HG02759 (cell line): Measurements from ENCODE around the gene NLGN3.
A peak's percentile ranks its signal among the peaks of the same experiment; 100 is the strongest.
"Not testable (repeated sequence)": the region's sequence is repeated elsewhere in the genome, so short reads cannot be mapped to it uniquely, and the experiment has no call there.

Source experiments
- ATAC-seq: cut with Tn5 transposase; IDR thresholded peaks from one replicate; pipeline ENCODE4 v1.9.1; 2021; ENCODE audit warnings: mild to moderate bottlenecking, moderate library complexity; ENCODE audit not compliant: unreplicated experiment

Gene NLGN3

GRCh38 chrX:71168134-71168533 lies 23.5 kb downstream of the NLGN3 start:
- no peak for ATAC-seq

GRCh38 chrX:71169586-71169985 lies 24.9 kb downstream of the NLGN3 start:
- no peak for ATAC-seq

- no peak for ATAC-seq
These were observed 26.0 kb downstream of the NLGN3 start for GRCh38 chrX:71170660-71171059.

DNA sequence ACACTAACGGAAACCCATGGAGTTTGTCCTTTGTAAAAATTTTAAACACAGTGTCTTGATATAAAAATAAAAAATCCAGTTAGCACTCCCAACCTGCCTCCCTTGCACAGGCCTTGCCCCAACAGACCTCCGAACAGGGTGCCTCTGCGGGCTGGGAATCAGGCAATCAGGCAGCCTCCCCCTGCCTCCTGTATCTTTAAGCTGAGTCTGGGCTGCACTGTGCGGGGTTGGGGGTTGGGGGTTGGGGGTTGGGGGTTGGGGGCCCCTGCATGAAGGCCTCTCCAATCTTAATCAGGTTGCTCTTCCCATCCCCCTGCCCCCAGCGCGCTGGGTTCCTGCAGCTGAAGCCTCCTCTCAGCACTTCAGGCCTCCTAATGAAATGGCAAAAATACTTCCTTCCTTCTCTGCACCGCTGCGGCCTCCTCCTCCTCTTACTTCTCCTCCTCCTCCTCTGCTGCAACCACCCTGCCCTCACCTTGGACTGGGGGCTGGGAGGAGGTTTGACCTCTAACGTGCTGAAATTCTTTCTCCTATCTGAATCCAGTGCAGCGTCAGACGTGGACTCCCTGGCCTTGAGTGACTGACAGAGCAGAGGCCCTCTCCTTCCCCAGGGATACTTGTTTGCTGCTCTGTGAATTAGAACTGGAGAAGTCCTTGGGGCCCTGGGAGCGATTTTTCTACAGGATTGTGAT lies 26.6 kb downstream of the NLGN3 start:
- no peak for ATAC-seq

DNA sequence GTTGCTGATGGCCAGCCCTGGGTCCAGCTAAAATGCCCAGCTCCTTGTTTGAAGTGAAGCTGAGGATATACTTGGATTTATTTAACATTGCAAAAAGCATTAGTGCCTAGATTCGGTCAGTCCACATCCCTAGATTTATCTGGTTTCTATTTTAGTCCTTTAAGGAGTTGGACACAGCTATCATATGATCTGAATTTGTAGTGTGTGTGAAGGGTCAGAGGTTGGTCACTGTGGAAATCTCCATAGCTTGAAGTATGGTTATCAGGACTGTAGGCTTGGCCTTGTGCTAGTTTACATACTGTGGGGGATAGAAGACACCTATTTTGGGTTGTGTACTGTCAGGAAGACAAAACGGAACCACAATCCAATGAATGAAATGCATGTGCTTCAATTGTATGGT lies 28.8 kb downstream of the NLGN3 start:
- no peak for ATAC-seq

GRCh38 chrX:71174795-71175194 lies 30.2 kb downstream of the NLGN3 start:
- ATAC-seq: no peak

DNA sequence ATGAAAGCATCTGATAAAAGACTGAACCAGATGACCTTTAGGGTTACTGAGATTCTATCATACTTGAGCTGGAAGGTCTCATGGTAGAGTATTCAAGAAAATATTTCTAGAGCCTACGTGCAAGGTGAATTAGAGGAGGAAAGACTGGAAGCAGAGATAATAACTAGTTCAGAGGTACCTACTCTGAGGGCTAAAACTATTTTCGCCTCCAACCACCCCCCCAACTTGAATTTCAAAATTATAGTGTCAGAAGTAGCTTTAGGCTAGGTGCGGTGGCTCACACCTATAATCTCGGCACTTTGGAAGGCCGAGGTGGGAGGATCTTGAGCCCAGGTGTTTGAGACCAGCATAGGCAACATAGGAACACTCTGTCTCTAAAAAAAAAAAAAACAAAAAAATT lies 30.9 kb downstream of the NLGN3 start:
- no peak for ATAC-seq

- no peak for ATAC-seq
These were observed 32.7 kb downstream of the NLGN3 start for GRCh38 chrX:71177327-71177726.

DNA sequence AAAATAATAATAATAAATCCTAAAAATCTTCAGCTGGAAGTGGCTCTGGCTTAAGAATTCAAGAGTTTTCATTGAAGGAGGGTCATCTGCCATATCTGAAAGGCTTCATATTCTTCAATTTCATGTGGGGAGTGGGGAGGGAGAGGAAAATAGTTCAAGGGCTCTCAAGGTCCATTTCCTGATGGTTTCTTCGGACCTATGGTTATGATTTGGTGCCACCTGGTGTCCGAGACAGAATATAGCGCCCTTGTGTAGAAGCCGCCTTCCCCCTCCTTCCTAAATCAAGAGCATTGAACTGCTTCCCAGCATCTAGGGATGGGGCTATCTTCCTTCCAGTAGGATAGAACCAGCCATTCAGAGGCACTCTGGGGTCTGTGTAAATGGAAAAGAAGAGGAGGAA lies 34.3 kb downstream of the NLGN3 start:
- ATAC-seq: no peak

DNA sequence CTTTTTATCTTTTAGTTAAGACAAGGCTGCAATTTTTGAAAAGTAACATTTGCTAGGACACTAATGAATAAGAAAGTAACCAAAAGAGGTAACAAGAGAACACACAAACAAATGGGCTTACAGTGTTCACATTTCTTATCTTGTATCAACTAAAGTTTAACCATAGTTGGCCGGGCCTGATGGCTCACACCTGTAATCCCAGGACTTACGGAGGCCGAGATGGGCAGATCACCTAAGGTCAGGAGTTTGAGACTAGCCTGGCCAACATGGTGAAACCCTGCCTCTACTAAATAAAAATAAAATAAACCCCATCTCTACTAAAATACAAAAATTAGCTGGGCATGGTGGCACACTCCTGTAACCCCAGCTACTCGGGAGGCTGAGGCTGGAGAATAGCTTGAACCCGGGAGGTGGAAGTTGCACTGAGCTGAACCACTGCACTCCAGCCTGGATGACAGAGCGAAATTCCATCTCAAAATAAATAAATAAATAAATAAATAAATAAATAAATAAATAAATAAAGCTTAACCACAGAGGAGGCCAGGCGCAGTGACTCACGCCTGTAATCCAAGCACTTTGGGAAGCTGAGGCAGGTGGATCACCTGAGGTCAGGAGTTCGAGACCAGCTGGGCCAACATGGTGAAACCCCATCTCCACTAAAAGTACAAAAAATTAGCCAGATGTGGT lies 36.1 kb downstream of the NLGN3 start:
- ATAC-seq: not testable (repeated sequence)

DNA sequence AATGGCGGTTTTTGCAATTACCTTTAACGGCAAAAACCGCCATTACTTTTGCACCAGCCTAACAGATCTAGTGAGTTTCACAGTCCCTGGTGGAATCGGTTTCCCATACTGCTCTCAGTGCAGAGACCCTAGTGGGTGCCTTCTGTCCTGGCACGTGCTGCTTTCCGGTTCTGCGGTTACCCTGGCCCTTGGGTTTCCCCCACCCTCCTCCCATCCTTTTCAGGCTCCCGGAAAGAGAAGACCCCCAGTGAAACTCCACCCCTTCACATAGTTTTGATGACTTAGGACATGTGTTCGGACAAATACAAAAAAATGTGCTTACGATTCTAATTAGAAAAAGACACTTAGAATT lies 36.9 kb downstream of the NLGN3 start:
- peak; percentile 63 for ATAC-seq

DNA sequence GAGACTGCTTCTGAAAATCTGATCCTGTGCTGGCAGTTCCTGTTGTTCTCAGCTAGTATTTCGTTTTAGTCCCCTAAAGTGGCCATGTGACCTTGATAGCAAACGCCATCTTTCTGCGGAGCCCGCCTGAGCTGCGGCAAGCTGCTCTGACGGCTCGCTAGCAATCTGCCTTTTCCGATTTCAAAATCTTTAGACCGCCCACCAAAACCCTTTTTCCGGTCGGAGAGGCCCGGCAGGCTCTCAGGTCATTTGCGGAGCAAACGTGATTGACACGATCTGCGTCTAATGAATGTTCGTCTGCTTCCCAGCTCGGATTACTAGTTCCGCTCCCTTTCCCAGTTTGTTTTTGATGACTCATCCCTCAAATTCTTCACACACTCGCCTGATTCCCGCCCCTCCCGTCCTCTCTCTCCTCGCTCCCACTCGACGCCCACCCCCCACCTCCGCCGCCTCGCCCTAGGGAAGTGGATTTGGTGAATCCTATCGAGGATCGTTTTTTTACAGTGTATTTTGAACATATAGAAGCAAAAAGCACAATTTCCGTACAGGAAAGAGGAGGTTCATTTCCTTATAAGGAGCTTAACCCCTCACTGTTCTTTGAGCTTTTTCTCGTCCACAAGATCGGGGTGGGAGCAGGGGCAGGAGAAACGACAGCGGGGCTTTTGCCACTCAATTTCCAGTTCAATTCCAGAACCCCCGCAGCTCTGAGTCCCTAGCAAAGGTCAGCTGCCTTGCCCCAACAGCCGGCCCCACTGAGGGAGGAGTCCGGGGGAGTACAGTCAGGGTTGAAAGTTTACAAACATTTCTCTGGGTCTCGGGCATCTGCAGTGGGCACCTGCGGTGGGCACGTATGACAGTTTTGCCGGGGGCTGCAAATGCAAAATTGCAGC lies 37.5 kb downstream of the NLGN3 start:
- peak; percentile 91 for ATAC-seq

GRCh38 chrX:71182871-71183270 lies 38.2 kb downstream of the NLGN3 start:
- ATAC-seq: no peak

- no peak for ATAC-seq
These were observed 38.7 kb downstream of the NLGN3 start for GRCh38 chrX:71183341-71183740.

GRCh38 chrX:71184092-71184491 lies 39.5 kb downstream of the NLGN3 start:
- ATAC-seq: no peak

GRCh38 chrX:71184803-71185495 lies 40.3 kb downstream of the NLGN3 start:
- ATAC-seq: no peak

- no peak for ATAC-seq
These were observed 46.6 kb downstream of the NLGN3 start for GRCh38 chrX:71191248-71191647.

DNA sequence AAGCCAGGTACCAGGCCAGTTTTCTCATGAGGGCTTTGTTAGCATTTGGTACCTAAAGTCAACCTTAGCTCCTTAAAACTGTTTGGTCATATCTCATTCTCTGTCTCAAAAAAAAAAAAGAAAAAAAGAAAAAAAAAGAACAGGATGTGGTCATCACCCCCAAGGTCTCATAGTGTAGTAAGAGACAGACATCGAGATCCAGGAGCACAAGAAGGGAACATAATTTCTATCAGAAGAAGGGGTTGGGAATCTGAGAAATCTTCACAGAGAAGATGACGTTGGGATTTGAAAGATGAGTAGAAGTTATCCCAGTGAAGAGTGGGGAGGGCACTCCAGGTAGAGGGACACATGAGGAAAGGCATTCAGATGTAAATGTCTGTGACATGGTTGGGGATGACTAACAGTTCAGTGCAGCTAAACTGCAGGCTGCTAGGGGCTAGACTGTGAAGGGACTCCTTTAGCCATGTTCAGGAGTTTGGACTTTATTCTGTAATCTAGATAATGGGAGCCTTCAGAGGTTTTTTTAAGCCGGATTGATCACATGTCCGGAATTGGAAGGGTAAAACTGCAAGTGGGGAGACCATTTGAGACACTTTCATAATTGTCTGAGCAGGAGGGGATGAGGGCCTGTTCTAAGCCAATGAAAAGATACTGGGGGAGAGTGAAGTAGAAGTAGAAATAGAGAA lies 51.5 kb downstream of the NLGN3 start:
- ATAC-seq: peak; percentile 61

DNA sequence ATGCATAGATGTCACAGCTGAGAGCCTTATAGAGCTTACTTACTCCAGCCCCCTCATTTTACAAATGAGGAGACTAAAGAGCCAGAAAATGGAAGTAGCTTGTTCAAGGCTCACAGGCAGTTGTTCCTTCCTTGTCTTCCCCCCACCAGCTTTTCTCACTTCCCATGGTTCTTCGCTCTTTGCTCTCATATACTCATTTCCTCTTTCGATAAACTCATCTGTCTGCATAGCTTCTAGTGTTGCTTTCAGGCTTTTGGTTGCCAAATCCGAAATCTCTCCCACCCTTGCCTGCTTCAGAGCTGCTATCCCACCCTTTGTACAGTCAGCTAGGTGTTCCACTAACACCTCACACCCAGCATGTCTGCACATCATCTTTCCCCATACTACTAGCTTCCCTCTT lies 53.4 kb downstream of the NLGN3 start:
- ATAC-seq: peak; percentile 72

DNA sequence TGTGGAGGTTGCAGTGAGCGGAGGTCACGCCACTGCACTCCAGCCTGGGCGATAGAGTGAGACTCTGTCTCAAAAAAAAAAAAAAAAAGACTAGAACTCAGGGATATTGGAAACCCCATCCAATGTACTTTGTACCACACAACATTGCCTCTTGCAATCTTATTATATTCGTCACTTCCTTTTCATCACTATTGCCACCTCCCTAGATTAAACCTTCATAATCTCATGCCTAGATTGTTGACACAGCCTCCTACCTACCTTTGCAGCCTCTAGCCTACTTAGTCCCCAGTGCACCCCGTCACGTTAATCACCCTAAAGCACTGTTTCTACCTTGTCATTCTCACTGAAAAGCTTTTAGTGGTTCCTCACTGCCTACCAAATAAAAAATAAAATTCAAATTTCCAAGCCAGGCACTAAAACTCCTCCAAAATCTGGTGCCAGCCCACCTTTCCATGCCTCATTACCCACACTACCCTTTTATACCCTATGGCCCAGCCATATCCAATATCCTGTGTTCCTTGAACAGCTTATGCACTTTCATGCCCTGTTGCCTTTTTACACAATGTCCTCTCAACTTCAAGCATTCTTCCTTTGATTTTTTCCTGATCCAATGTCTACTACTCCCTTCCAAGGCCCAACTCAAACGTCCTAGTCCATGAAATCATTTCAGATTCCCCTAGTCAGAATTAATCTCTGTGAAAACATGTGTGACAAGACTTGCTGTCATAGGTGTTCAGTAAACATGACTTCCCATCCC lies 54.8 kb downstream of the NLGN3 start:
- no peak for ATAC-seq
